Vagina (tissue), 2 donors: ENCODE data around the gene STXBP1.

ENCODE experiments used
- POLR2AphosphoS5 ChIP-seq, 2 donors: sonication (generic); formaldehyde crosslinking; IDR thresholded peaks; one replicate each; pipeline ENCODE4 v1.9.0; 2017; ENCODE audit warnings: antibody characterized with exemption in 2 of 2, mild to moderate bottlenecking in 2 of 2, low read depth in 1 of 2; ENCODE audit not compliant: insufficient read depth in 1 of 2
- TF ChIP-seq, protein P1 (sequence below), 3 experiments: fragments of 450-650 bp in 2 of 3; fragments of 200-600 bp in 1 of 3; sonication (generic) in 1 of 3; IDR thresholded peaks; one replicate each; pipeline ENCODE4 v1.5.1; 2017 to 2019; ENCODE audit warnings: antibody characterized with exemption in 3 of 3, mild to moderate bottlenecking in 2 of 3, moderate library complexity in 2 of 3

GRCh38 chr9:127652733-127653132 lies 40.7 kb downstream of the STXBP1 start:
- TF ChIP-seq, protein P1, sequence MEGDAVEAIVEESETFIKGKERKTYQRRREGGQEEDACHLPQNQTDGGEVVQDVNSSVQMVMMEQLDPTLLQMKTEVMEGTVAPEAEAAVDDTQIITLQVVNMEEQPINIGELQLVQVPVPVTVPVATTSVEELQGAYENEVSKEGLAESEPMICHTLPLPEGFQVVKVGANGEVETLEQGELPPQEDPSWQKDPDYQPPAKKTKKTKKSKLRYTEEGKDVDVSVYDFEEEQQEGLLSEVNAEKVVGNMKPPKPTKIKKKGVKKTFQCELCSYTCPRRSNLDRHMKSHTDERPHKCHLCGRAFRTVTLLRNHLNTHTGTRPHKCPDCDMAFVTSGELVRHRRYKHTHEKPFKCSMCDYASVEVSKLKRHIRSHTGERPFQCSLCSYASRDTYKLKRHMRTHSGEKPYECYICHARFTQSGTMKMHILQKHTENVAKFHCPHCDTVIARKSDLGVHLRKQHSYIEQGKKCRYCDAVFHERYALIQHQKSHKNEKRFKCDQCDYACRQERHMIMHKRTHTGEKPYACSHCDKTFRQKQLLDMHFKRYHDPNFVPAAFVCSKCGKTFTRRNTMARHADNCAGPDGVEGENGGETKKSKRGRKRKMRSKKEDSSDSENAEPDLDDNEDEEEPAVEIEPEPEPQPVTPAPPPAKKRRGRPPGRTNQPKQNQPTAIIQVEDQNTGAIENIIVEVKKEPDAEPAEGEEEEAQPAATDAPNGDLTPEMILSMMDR (IDR thresholded peaks at IDR 0.05) = no peak
- TF ChIP-seq POLR2AphosphoS5 (IDR thresholded peaks at IDR 0.05; ENCODE audit: insufficient read depth in 1 of 2, low read depth in 1 of 2) = no peak
